ENCODE measurements around the gene GPATCH8.

The GPATCH8 gene

GRCh38 chr17:44384823-44385286, 118.4 kb downstream of the GPATCH8 start:
- H3K4me3 ChIP-seq (ENCODE audit: low read depth, low read length), result peak overlapping the region; percentile 50
- in situ Hi-C loops (cut with HindIII; ENCODE audit: low sequenced_read_pairs), result no loop called here
- TF ChIP-seq CTCF (IDR thresholded peaks at IDR 0.05; ENCODE audit: low read depth, low read length, missing control alignments), result no peak
- DNase-seq (ENCODE audit: low read depth), result no peak

GRCh38 chr17:44384281-44384822, 118.9 kb downstream of the GPATCH8 start:
- DNase-seq (ENCODE audit: low read depth), result no peak
- in situ Hi-C loops (cut with HindIII; ENCODE audit: low sequenced_read_pairs), result no loop called here
- TF ChIP-seq CTCF (IDR thresholded peaks at IDR 0.05; ENCODE audit: low read depth, low read length, missing control alignments), result no peak
- no peak overlapping the region for H3K4me3 ChIP-seq (ENCODE audit: low read depth, low read length)

- no peak overlapping the region for H3K4me3 ChIP-seq (ENCODE audit: low read depth, low read length)
- in situ Hi-C loops (cut with HindIII; ENCODE audit: low sequenced_read_pairs), result no loop called here
- no peak for DNase-seq (ENCODE audit: low read depth)
- TF ChIP-seq CTCF (IDR thresholded peaks at IDR 0.05; ENCODE audit: low read depth, low read length, missing control alignments), result no peak
Observed at GRCh38 chr17:44383861-44384260, 119.3 kb downstream of the GPATCH8 start.

- H3K4me3 ChIP-seq (ENCODE audit: low read depth, low read length), result no peak overlapping the region
- no peak for TF ChIP-seq CTCF (IDR thresholded peaks at IDR 0.05; ENCODE audit: low read depth, low read length, missing control alignments)
- in situ Hi-C loops (cut with HindIII; ENCODE audit: low sequenced_read_pairs), result no loop called here
- no peak for DNase-seq (ENCODE audit: low read depth)
Observed at GRCh38 chr17:44383363-44383762, 119.8 kb downstream of the GPATCH8 start.

GRCh38 chr17:44382917-44383316, 120.3 kb downstream of the GPATCH8 start:
- in situ Hi-C loops (cut with HindIII; ENCODE audit: low sequenced_read_pairs), result no loop called here
- no peak for TF ChIP-seq CTCF (IDR thresholded peaks at IDR 0.05; ENCODE audit: low read depth, low read length, missing control alignments)
- no peak for DNase-seq (ENCODE audit: low read depth)
- H3K4me3 ChIP-seq (ENCODE audit: low read depth, low read length), result no peak overlapping the region

GRCh38 chr17:44381810-44382305, 121.3 kb downstream of the GPATCH8 start:
- H3K4me3 ChIP-seq (ENCODE audit: low read depth, low read length), result no peak overlapping the region
- in situ Hi-C loops (cut with HindIII; ENCODE audit: low sequenced_read_pairs), result no loop called here

More at GRCh38 chr17:44381810-44382305, 121.3 kb downstream of the GPATCH8 start:
- TF ChIP-seq CTCF (IDR thresholded peaks at IDR 0.05; ENCODE audit: low read depth, low read length, missing control alignments), result no peak
- no peak for DNase-seq (ENCODE audit: low read depth)
